SU-DHL-6 (cell line): Measurements from ENCODE around the gene TMEM204.

Source experiments
- EZH2phosphoT487 ChIP-seq: fragments of 200-600 bp; sonication (generic), shearing (Covaris generic); conservative IDR thresholded peaks from 2 replicates; pipeline ENCODE4 v1.6.1; 2018; ENCODE audit warnings: mild to moderate bottlenecking, antibody characterized with exemption, low read length, moderate library complexity, mixed read lengths
- TF ChIP-seq, protein P1 (sequence below): fragments of 200-600 bp; sonication (generic); IDR thresholded peaks from one replicate; pipeline ENCODE4 v1.5.1; 2017; ENCODE audit warnings: antibody characterized with exemption, mild to moderate bottlenecking, low read length, moderate library complexity; ENCODE audit not compliant: insufficient read depth, poor library complexity, severe bottlenecking

- TF ChIP-seq, protein P1, sequence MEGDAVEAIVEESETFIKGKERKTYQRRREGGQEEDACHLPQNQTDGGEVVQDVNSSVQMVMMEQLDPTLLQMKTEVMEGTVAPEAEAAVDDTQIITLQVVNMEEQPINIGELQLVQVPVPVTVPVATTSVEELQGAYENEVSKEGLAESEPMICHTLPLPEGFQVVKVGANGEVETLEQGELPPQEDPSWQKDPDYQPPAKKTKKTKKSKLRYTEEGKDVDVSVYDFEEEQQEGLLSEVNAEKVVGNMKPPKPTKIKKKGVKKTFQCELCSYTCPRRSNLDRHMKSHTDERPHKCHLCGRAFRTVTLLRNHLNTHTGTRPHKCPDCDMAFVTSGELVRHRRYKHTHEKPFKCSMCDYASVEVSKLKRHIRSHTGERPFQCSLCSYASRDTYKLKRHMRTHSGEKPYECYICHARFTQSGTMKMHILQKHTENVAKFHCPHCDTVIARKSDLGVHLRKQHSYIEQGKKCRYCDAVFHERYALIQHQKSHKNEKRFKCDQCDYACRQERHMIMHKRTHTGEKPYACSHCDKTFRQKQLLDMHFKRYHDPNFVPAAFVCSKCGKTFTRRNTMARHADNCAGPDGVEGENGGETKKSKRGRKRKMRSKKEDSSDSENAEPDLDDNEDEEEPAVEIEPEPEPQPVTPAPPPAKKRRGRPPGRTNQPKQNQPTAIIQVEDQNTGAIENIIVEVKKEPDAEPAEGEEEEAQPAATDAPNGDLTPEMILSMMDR, result no peak
- TF ChIP-seq EZH2phosphoT487, result no peak
Measured at GRCh38 chr16:1518626-1519135, 14.8 kb upstream of the TMEM204 start.
